ENCODE measurements around the gene FBLN1. TPM values are rescaled to one million over a fixed set of nuclear protein-coding genes. Genes with fewer than 3 reads are reported as not detected.

FBLN1 gene
- total and polyA plus RNA-seq, 2 of the 8 experiments (the other 6 are each of a cell fraction or from before 2014, with no cell fraction given): 159 to 168 TPM

- CTCF ChIA-PET (ENCODE audit: partially characterized antibody): interaction anchor here (0.9 to 3.8 kb wide), 4 partner anchors 8 to 131 kb away, joined by 3 to 18 read pairs (median 10); no protein-coding TSS in a partner anchor
- Histone ChIP-seq H4K91ac (replicated peaks; ENCODE audit: insufficient read length, low read length) (no peak overlapping the region), H4K20me1 (replicated peaks in 1 of 2; ENCODE audit: control insufficient read depth in 1 of 2, insufficient read depth in 2 of 2, low read length in 2 of 2) (peaks cover 0 to 1% of the 10 kb centered on the region in 2 experiments), H3K56ac (replicated peaks; ENCODE audit: insufficient read length, low read depth, low read length) (no peak overlapping the region), H3K14ac (ENCODE audit: insufficient read length) (no peak overlapping the region), H3K4ac (replicated peaks; ENCODE audit: insufficient read length, low read depth, low read length) (no peak overlapping the region), H3K9ac (replicated peaks in 1 of 4; ENCODE audit: extremely low read depth in 1 of 4, low read depth in 3 of 4, low read length in 3 of 4) (no peak overlapping the region), H2AFZ (ENCODE audit: low read length) (no peak overlapping the region), H4K8ac (ENCODE audit: extremely low read depth, insufficient read depth, low read length) (no peak overlapping the region), H2BK12ac (ENCODE audit: low read depth, low read length) (no peak overlapping the region; the same call in 1 of the 2 replicates), H3K4me3 (ENCODE audit: extremely low read depth in 1 of 4, insufficient read depth in 2 of 4, low read depth in 3 of 4, low read length in 4 of 4) (no peak overlapping the region), H3K79me1 (ENCODE audit: low read depth, low read length) (no peaks in the 10 kb centered on the region), H2BK5ac (ENCODE audit: low read depth, low read length) (no peak overlapping the region), H2AK5ac (ENCODE audit: low read depth, low read length) (no peak overlapping the region), H3K27me3 (replicated peaks in 1 of 4; ENCODE audit: control insufficient read depth in 3 of 4, extremely low read depth in 1 of 4, insufficient read depth in 3 of 4, low read length in 3 of 4) (no peaks in the 10 kb centered on the region; a peak in 1 of 7 replicates), H3K23me2 (ENCODE audit: low read depth, low read length) (no peaks in the 10 kb centered on the region), H3K27ac (ENCODE audit: low read depth, low read length) (no peak overlapping the region), H3K23ac (ENCODE audit: insufficient read length) (no peak overlapping the region), H3K4me1 (replicated peaks in 1 of 4; ENCODE audit: control insufficient read depth in 3 of 4, insufficient read depth in 4 of 4, low read length in 3 of 4) (no peaks in the 10 kb centered on the region), H3K79me2 (ENCODE audit: control insufficient read depth in 1 of 2, insufficient read depth in 2 of 2, low read length in 2 of 2) (no peaks in the 10 kb centered on the region), H3K4me2 (ENCODE audit: insufficient read depth in 1 of 2, low read depth in 2 of 2, low read length in 2 of 2) (no peak overlapping the region), H3K9me3 (ENCODE audit: insufficient read depth in 2 of 2, low read depth in 1 of 2, low read length in 1 of 2) (no peaks in the 10 kb centered on the region), H4K5ac (ENCODE audit: insufficient read length, low read depth, low read length) (no peak overlapping the region), H2BK15ac (ENCODE audit: low read length) (no peak overlapping the region), H2BK20ac (ENCODE audit: low read length) (no peak overlapping the region), H2BK120ac (replicated peaks; ENCODE audit: low read depth, low read length) (no peak overlapping the region), H3K18ac (ENCODE audit: extremely low read depth, low read length) (no peak overlapping the region), H3K36me3 (ENCODE audit: control insufficient read depth in 2 of 4, insufficient read depth in 4 of 4, low read length in 3 of 4) (no peaks in the 10 kb centered on the region)
- whole genome bisulfite sequencing, 2 experiments (ENCODE audit: extremely low coverage in 1 of 2, insufficient coverage in 1 of 2, insufficient read length in 1 of 2, insufficient replicate concordance in 2 of 2, low coverage in 1 of 2, low lambda C conversion rate in 2 of 2, missing lambda C conversion rate in 1 of 2): 81% methylated on average over 4 of the region's 4 CpGs; no CpG with 5 or more reads in 1 of the 2 experiments
- FAIRE-seq (no peak), DNase-seq (ENCODE audit: low read depth in 1 of 2, low spot score in 2 of 2) (no peak)
- TF ChIP-seq BRCA1 (IDR thresholded peaks at IDR 0.05; ENCODE audit: low read depth, low read length) (no peak), USF2 (IDR thresholded peaks at IDR 0.05; ENCODE audit: low read length) (no peak), RBBP5 (IDR thresholded peaks at IDR 0.05; ENCODE audit: borderline replicate concordance, low read depth, low read length) (no peak), RXRA (IDR thresholded peaks at IDR 0.05; ENCODE audit: insufficient read depth, low read depth, low read length) (no peak), CHD1 (IDR thresholded peaks at IDR 0.05; ENCODE audit: low read depth, low read length) (no peak)
- POLR2A ChIA-PET (ENCODE audit: partially characterized antibody): no interaction called here
Measured at GRCh38 chr22:45454275-45454674, 48.4 kb upstream of the FBLN1 start.

Data from H1 (cell line).